ENCODE results near the gene ACBD6. TPM values are rescaled to one million over a fixed set of nuclear protein-coding genes. Genes with fewer than 3 reads are reported as not detected.

Gene ACBD6
- total RNA-seq, 4 donors from 2014 or later = 26.6 to 51.3 (median 34.4) TPM

- no peak for DNase-seq
- intact Hi-C loops (cut with DNase I) = no loop called here
- TF ChIP-seq CTCF (IDR thresholded peaks at IDR 0.05) = peak in 1 of 6 experiments; percentile 6
- no peak for TF ChIP-seq POLR2A (IDR thresholded peaks at IDR 0.05)
- WGBS, 2 donors = 53 to 54% methylated on average over 13 to 14 of the region's 14 CpGs
- Histone ChIP-seq H3K27me3 (peaks cover 0 to under 1% (median 0%) of the 10 kb centered on the region in 4 donors), H3K4me3 (no peak overlapping the region), H3K9me3 (no peaks in the 10 kb centered on the region), H3K4me1 (no peaks in the 10 kb centered on the region), H3K36me3 (peaks cover 0 to 15% (median 0%) of the 10 kb centered on the region in 3 donors), H3K27ac (no peak overlapping the region)
These were observed 232.5 kb downstream of the ACBD6 start for GRCh38 chr1:180269645-180270529.

- peaks cover 0 to 2% (median 0%) of the 10 kb centered on the region in 3 donors for H3K36me3 ChIP-seq
- 77 to 87% methylated on average over 9 of the region's 9 CpGs for WGBS, 2 donors
- H3K4me3 ChIP-seq = no peak overlapping the region
- intact Hi-C loops (cut with DNase I) = no loop called here
- no peak for DNase-seq
- TF ChIP-seq POLR2A (IDR thresholded peaks at IDR 0.05) = no peak
- TF ChIP-seq CTCF (IDR thresholded peaks at IDR 0.05) = no peak
- no peaks in the 10 kb centered on the region for H3K9me3 ChIP-seq
- no peaks in the 10 kb centered on the region for H3K4me1 ChIP-seq
- peaks cover 0 to 12% (median 0%) of the 10 kb centered on the region in 4 donors for H3K27me3 ChIP-seq
- no peak overlapping the region for H3K27ac ChIP-seq
These were observed 233.8 kb downstream of the ACBD6 start for GRCh38 chr1:180268556-180269075.

- intact Hi-C loops (cut with DNase I) = no loop called here
- Histone ChIP-seq H3K4me3 (no peak overlapping the region), H3K27me3 (peaks cover 0 to 19% (median 0%) of the 10 kb centered on the region in 4 donors), H3K9me3 (no peaks in the 10 kb centered on the region), H3K4me1 (no peaks in the 10 kb centered on the region), H3K27ac (no peak overlapping the region), H3K36me3 (no peaks in the 10 kb centered on the region)
- WGBS, 2 donors = 60 to 63% methylated on average over 5 of the region's 5 CpGs
- TF ChIP-seq POLR2A (IDR thresholded peaks at IDR 0.05) (no peak), CTCF (IDR thresholded peaks at IDR 0.05) (no peak)
- no peak for DNase-seq
These were observed 234.4 kb downstream of the ACBD6 start for GRCh38 chr1:180267761-180268555.

GRCh38 chr1:180267211-180267561 lies 235.2 kb downstream of the ACBD6 start:
- no peak overlapping the region for H3K4me3 ChIP-seq
- no peaks in the 10 kb centered on the region for H3K36me3 ChIP-seq
- H3K27me3 ChIP-seq = peaks cover 0 to 23% (median 0%) of the 10 kb centered on the region in 4 donors
- H3K27ac ChIP-seq = no peak overlapping the region
- DNase-seq = no peak
- TF ChIP-seq CTCF (IDR thresholded peaks at IDR 0.05) (no peak), POLR2A (IDR thresholded peaks at IDR 0.05) (no peak)
- WGBS, 2 donors = 89 to 100% methylated on average over 3 to 7 of the region's 12 CpGs
- intact Hi-C loops (cut with DNase I) = no loop called here
- no peaks in the 10 kb centered on the region for H3K9me3 ChIP-seq
- no peaks in the 10 kb centered on the region for H3K4me1 ChIP-seq
